GM21381 (cell line): Measurements from ENCODE around the gene FMC1.
"Not testable (repeated sequence)": the region's sequence is repeated elsewhere in the genome, so short reads cannot be mapped to it uniquely, and the experiment has no call there.

Experiments
- ATAC-seq: cut with Tn5 transposase; IDR thresholded peaks from one replicate; pipeline ENCODE4 v1.9.1; 2021; ENCODE audit warnings: mild to moderate bottlenecking, moderate library complexity; ENCODE audit not compliant: unreplicated experiment

FMC1 gene, protein sequence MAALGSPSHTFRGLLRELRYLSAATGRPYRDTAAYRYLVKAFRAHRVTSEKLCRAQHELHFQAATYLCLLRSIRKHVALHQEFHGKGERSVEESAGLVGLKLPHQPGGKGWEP

DNA sequence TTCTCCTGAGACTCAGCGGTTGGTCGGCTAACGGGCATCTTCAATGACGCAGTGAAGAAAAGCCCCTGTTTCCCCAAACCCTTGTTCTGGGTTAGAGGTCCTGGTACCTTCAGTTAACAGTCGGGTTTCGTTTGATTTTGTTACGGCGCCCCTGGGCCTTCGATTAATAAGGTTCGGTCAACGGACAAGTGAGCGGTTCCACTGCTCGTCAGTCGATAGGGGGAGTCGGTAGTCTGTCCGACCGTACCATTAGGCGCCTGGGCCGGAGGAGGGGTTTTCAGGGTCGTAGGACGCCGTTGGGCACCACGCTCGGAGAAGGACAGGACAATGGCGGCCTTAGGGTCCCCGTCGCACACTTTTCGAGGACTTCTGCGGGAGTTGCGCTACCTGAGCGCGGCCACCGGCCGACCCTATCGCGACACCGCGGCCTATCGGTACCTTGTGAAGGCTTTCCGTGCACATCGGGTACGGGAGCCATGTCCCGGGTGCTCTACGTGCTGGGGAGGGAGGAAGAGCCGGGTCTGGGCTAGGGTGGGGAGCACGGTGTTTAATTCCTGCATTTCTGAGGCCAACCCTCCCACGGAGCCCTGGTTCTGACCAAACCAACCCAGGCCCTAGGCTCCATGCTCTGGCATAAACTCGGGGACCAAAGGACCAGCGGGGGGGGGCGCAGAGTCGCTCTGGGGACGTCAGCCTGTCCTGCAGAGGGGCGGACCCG is at the start of gene FMC1:
TSS of gene FMC1 (plus strand) at position 280 of the 718 bp plus-strand sequence. CDS start at position 328, 48 bp downstream.
- ATAC-seq, result peak; percentile 39

DNA sequence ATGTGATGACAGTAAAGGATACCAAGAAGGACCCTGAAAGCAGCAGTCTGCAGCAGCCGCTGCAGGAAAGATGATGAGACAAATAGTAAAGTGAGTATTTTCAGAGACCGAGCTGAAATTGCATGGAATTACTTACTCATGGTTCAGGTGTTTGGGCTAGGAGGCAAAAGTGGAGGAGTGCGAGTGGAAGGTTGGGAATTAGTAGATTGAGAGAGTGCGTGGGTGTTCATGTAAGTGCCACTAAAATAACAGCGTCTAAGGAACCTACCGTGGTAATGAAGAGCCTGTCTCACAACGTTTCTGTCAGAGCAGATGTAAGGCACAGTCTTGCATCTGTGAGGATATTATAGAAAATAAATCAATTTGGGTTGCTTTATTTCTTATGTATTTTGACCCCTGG is 48.3 kb upstream of the FMC1 start:
- ATAC-seq, result no peak

DNA sequence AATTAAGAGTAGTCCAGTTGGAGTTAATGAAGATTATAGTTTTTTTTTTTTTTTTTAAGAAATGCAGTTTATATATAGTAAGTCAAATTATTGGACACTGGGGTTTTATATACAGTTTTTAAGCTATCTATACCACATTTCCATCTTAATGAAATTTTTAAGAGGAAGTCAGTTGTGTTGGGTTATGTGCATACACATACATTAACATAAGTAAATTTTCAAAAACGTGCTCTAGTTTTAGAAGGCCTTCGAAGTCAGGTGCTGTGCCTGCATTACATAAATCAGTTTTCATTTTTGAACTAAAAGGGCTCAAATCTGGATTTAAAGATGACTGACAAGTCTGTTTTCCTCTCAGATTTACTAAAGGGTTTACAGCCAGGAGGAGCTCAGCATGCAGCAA is 47.6 kb upstream of the FMC1 start:
- ATAC-seq, result no peak

DNA sequence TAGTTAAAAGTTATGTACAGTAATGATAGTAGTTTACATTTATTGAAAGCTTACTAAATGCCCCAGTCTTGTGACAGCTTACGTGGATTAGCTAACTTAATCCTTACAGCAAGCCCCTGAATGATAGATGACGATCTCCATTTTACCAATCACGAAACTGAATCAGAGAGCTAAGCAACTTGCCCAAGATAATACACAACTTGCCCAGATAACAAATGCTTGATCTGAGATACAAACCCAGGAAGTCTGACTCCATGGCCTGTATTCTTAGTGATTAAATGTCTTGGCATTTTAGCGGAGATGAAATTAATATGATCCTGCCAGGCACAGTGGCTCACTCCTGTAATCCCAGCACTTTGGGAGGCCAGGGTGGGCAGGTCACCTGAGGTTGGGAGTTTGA is 46.9 kb upstream of the FMC1 start:
- no peak for ATAC-seq

DNA sequence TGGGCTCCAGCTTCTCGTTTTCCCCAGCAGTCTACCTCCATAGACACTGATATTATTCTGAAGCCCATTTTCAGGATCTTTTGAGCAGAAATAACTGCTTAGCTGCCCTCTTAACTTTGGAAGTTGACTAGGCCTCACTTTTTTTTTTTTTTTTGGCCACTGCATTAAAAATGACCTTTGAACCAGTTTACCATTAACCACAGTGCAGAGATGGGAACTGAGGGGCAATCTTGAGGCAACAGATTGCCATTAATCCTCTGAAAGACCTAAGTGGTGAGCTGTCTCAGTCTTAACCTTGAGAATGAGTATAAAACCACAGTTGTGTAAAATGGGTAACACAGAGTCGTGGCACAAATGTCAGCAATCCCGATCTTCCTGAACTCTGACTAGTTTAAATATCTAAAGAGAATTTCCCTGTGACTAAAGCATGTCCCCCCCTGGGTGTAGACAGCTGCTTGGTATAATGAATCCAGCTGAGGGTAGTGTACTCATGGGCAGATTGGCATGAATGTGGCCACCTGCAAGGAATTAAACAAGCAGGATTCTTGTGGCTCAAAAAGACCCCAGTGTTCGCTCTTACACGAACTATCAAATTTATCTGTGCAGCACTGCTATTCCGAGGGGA is 46.1 kb upstream of the FMC1 start:
- no peak for ATAC-seq

DNA sequence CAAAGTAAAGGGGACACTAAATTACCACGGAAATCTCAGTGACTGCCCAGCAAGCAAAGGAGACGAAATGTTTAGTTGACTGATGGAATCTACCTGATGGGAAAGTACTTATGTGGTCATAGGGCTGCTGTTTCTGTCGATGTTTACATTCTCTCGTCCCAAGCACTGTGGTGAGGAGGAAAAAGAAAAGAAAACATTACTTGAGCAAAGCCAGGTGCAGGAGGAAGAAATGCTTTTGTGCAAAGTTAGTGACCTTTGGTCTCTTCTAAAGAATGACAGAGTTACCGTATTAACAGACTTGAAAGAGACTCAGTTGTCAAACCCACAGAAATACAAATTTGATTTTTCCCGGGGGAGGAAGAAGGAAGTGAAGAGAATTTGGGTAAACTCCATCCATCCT is 43.3 kb upstream of the FMC1 start:
- no peak for ATAC-seq

DNA sequence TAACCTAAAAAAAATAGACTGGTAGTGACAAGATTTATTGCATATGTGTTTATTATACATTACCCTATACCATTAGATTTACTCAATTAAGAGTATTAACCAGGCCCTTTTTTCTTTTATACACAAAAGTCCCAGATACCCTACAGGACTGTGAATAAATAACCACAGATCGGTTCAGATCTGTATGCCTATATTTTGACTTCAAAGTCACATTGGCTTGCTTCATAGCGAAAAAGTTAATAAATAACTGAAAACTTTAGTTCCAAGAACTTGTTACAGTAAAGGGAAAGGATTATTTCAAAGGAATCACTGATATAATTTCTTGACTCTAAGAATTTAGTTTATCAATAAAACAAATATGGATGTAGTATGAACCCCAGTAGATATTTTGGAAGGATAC is 41.8 kb upstream of the FMC1 start:
- ATAC-seq, result no peak

DNA sequence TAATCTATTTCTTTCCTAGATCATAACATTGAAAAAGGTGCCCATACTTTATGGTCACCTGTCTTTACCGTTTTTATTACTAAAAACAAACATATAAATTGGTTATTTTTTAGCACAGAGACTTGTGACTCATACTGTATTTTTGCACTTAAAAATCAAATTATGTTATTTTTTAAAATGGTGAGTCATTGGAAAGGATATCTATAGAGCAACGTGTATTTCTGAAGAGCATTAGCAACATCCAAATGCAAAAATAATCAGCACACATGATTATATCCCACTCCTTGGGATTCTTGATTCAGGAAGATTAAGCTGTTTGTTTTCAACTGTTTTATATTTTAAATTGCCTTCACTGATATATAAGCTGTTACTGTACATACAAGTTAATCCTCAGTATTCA is 40.7 kb upstream of the FMC1 start:
- no peak for ATAC-seq

DNA sequence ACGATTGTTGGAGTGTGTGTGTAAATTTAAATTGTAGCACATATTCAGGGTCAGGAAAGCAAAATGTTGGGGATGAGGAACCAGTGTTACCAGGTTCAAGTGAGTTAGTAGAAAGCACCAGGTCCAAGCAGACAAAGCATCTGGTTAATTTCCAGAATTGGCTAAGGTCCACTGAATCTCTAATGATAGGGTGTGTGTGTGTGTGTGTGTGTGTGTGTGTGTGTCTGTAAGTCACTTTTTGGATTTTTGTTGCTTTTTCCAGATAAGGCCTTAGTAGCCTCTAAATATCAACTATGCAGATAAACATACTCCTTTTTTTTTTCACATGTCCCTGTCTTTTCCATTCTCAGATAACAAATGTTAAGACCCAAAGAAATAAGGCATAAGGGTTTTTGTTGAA is 36.6 kb upstream of the FMC1 start:
- ATAC-seq, result no peak

DNA sequence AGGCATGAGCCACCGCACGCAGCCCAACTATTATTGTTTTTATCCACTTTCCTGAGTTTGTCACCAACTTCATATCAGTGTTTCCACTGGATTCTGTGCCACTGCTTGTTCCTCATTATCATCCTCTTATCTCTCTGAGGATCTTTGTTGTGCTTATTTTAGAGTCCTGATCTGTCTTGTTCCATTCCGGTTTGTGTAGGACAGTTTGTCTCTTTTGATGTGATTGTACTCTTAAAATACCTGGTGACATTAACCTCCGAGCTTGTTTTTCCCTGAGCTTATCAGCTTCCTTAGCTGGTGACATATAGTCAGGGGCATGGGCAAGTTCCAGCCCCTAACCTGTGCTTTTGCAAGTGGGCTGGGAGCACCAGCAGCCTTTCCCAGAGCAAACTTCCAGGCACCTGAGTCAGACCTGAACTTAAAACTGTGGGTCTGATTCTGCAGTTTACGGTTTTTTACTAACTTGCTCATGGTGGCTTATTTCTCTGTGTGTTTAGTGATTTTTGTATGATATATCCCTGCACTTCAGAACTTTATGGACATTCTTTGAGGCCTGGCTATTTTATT is 23.1 kb upstream of the FMC1 start:
- no peak for ATAC-seq

DNA sequence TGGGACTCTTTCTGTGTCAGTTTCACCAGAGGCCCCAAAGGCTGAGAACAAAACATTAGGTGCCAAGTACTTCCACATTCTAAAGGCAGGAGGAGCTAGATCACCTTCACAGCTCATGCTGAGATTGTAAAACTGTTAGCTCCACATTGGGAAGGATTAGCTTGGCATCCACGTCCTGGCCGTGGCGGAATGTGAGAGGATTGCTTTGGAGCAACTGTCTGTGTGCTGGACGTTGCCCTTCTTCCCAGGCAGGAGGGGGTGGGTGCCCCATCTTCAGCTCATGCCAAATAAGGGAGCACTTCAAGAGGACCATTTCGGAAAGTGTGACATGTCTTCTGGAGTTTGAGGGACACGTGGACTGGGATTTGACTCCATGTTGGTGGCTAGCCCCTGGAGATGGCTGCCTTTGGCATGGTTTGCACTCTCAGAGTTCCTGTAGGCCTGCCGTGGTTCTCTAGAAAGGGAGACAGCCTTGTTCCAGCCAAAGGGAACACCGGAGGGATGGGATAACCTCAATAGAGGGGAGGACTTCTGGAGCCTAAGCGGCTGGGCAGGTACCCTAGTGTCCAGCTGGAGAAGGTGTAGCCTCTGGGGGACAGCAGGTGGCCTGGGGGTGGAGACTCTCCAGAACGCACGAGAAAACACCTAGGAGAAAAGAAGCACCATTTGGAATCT is 19.9 kb upstream of the FMC1 start:
- no peak for ATAC-seq

DNA sequence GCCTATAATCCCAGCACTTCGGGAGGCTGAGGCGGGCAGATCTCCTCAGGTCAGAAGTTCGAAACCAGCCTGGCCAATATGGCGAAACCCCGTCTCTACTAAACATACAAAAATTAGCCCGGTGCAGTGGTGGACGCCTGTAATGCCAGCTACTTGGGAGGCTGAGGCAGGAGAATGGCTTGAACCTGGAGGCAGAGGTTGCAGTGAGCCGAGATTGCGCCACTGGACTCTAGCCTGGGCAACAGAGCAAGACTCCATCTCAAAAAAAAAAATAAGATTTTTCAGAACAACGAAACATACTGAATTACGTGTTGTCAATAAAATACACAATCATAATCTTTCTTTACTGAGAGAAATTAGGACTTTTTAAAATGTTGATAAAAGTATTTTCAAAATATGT is 16.4 kb upstream of the FMC1 start:
- not testable (repeated sequence) for ATAC-seq

DNA sequence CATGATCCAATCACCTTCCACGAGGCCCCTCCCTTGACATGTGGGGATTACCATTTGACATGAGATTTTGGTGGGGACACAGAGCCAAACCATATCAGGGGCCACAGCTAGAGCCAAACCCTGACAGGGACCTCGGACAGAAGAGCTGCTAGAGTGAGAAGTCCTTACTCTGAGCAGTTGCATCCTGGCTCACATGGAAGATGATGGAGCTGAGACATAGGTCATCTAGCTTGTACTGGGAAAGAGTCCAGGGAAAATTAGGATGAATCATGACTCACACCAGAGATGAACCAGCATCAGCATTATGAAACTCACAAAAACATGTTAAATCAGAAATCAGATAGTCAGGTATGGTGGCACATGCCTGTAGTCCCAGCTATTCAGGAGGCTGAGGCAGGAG is 12.8 kb upstream of the FMC1 start:
- no peak for ATAC-seq

DNA sequence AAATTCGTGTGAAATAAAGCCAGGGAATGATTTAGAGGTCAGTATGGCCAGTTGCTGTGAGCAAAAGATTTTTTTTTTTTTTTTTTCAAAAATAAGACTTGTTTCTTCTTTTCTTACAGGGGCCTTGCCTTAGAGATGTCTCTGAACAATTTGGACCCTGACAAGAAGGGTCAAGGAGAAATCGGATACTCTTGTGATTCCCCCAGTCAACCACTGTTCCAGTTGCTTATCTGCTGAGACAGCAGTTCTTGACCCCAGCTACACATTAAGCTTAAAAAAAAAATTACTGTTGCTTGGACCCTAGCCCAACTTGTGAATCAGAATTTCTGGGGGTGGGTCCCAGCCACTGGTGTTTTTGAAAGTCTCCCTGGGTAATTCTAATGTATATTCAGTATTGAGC is 12.0 kb upstream of the FMC1 start:
- ATAC-seq, result no peak

DNA sequence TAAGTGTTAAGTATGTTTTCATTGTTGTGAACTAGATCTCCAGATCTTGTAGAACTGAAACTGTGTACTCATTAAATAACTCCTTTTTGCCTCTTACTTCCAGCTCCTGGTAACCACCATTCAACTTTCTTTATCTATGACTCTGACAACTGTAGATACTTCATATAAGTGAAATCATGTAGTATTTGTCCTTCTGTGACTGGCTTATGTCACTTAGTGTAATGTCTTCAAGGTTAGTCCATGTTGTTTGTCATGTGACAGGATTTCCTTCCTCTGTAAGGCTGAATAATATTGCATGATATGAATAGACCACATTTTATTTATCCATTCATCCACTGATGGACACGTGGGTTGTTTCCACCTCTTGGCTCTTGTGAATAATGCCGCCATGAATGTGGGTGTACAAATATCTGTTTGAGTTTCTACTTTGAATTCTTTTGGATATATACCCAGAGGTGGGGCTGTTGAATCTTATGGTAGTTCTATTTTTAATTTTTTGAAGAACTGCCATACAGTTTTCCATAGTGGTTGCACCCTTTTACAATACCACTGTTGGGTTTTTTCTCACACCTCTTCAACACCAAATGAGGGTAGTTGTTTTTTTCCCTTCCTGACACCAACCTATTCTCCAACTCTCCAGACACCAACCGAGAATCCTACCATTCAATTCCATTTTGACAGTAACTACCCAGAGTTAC is 10.7 kb upstream of the FMC1 start:
- ATAC-seq, result no peak

DNA sequence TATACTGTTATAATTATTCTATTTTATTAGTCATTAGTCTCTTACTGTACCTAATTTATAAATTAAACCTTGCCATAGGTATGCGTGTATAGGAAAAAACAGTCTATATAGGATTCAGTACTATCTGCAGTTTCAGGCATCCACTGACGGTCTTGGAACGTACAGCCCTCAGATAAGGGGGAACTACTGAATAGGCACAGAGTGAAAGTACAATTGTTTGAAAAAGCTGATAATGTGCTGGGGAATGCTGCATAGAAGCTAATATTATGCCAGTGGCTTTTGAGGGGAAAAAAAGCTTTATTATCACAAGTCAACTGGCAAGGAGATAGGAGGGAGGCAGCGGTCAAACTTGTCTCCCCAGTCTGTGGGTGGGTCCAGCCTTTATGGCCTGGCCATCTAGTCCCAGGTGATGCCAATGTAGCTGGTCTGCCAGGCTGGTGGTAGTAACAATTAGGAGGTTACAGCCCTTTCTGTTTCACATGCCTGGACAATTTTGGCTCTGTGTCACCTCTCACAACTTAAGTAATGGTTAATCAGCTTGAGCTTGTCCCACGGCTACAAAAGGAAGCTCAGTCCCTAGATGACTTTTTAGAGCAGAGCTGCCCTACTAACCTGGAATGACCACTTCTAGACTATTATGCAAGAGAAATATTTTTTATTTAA is 8.3 kb upstream of the FMC1 start:
- no peak for ATAC-seq

DNA sequence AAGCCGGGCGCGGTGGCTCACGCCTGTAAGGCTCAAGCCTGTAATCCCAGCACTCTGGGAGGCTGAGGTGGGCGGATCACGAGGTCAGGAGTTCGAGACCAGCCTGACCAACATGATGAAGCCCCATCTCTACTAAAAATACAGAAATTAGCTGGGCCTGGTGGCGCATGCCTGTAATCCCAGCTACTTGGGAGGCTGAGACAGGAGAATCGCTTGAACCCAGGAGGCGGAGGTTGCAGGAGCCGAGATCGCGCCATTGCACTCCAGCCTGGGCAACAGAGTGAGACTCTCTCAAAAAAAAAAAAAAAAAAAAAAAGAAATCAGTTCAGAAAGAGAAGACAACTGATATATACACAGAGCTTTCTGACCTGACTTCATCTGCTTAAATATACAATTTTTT is 7.7 kb upstream of the FMC1 start:
- not testable (repeated sequence) for ATAC-seq

DNA sequence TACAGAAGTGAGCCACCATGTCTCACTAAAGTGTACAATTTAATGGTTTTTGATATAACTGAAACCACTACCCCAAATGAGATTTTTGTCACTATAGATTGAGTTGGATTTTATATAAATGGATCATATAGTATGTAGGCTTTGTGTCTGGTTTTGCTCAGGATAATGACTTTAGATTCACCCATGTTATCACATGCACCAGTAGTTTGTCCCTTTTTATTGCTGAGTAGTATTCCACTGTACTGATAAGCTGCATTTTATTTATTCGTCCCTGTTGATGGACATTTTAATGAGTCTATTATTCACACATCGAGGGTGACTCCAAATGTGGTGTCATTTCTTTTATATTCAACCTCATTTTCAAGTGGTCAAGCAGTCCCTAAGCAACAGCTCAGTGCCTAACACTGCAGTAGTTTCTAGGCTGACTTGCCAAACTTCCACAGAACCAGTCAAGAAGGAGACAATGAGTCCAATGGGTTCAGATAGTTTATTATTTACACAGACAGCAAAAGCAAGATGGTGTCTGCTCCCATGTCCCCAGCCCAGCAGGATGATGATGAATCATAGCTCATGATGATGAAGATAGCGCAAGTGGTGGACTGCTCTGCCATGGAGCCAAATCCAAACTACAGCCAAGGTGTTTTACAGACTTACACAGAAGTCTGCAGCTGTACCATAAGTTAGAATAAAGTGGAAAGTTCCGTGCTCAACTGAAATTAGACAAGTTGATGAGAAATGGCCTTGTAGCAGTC is 6.6 kb upstream of the FMC1 start:
- ATAC-seq, result no peak

DNA sequence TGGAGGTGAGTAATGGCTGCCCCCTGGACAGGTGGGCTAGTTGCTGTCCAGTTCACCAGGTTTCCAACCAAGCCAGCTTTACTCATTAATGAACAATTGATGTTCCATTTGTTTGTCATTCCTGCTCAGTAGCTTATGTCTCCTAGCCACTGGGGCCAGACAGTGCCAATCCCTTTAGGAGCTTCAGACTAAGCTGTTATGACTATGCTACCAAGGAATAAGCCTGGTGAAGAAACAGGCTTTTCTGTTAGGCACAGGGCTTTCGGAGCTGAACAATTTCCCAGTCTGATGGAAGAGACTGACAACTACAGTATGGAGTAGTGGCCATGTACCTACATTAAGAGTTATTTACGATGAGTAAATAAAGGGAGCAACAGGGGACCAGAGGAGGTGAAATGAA is 2.1 kb upstream of the FMC1 start:
- no peak for ATAC-seq

DNA sequence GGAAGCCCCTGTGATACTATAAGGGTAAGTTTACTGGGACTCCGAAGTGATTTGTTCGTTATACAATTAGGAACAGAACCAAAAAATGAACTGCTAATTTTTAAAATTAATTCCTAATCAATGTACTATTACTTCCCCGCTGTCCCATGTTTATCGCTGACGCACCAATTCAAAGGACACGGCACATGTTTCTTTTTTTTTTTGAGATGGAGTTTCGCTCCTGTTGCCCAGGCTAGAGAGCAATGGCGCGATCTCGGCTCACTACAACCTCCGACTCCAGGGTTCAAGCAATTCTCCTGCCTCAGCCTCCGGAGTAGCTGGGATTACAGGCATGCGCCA is 1.5 kb upstream of the FMC1 start:
- ATAC-seq, result no peak
